Erythroblast (primary cell): ENCODE measurements around the gene MARK1.

ENCODE experiments used
- GATA1 ChIP-seq: IDR thresholded peaks from 2 replicates; pipeline ENCODE4 v1.6.1; 2011; ENCODE audit warnings: low read depth, mild to moderate bottlenecking, control low read depth, low read length, moderate library complexity
- POLR2A ChIP-seq: IDR thresholded peaks from 2 replicates; pipeline ENCODE4 v1.6.1; 2011; ENCODE audit warnings: mild to moderate bottlenecking, low read length

DNA sequence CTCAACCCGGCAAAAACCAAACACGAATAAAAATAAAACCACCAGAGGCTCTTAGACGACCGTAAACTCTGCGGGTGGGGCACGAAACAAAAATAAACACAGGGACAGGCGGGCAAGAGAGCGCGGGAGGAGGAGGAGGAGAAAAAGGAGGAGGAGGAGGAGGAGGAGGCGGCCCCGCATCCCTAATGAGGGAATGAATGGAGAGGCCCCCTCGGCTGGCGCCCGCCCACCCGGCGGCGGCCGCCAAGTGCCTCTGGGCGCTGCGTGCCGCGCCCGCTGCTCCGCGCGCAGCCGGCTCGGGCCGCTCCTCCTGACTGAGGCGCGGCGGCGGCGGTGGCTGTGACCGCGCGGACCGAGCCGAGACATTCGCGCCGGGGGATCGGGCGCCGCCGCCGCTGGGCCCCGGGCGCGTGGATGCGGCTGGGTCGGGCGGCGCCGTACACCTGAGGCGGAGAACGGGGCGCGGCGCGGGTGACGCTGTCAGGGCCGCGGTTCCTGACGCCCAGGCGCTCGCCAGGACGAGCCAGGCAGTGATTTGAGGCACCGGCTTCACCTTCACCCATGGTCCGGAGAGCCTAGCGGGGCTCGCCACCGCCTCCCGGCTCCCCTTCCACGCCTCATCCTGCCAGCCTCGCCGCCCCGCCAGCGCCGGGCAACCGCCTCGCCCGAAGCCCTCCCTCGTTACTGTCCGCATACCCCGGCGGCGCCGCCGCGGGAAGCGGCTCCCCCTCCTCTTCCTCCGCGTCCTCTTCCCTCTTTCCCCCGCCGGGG, at the start of gene MARK1:
- no peak for TF ChIP-seq POLR2A
- no peak for TF ChIP-seq GATA1
